BE2C (cell line): ENCODE results near the gene TMEM72.
A peak's percentile ranks its signal among the peaks of the same experiment; 100 is the strongest.

ENCODE experiments used
- DNase-seq: peaks from one replicate; pipeline ENCODE4 v3.0.0-alpha.2; 2020
- H3K27me3 ChIP-seq: fragments of 250-450 bp; sonication (Bioruptor Pico); 2 replicates; pipeline ENCODE4 v1.5.1; 2020; ENCODE audit warnings: mild to moderate bottlenecking
- H3K36me3 ChIP-seq: fragments of 250-450 bp; sonication (Bioruptor Pico); 2 replicates; pipeline ENCODE4 v1.5.1; 2020; ENCODE audit warnings: mild to moderate bottlenecking
- H3K4me1 ChIP-seq: fragments of 250-450 bp; sonication (Bioruptor Pico); 2 replicates; pipeline ENCODE4 v1.5.1; 2020
- H3K4me3 ChIP-seq: 2 replicates; pipeline ENCODE4 v1.5.1; 2011; ENCODE audit warnings: low read depth, low read length
- H3K9me3 ChIP-seq: fragments of 250-450 bp; sonication (Bioruptor Pico); 2 replicates; pipeline ENCODE4 v1.5.1; 2020
- TF ChIP-seq, protein P1 (sequence below): IDR thresholded peaks from 2 replicates; pipeline ENCODE4 v1.5.1; 2012; ENCODE audit warnings: mild to moderate bottlenecking, low read depth, low read length

Gene TMEM72

DNA sequence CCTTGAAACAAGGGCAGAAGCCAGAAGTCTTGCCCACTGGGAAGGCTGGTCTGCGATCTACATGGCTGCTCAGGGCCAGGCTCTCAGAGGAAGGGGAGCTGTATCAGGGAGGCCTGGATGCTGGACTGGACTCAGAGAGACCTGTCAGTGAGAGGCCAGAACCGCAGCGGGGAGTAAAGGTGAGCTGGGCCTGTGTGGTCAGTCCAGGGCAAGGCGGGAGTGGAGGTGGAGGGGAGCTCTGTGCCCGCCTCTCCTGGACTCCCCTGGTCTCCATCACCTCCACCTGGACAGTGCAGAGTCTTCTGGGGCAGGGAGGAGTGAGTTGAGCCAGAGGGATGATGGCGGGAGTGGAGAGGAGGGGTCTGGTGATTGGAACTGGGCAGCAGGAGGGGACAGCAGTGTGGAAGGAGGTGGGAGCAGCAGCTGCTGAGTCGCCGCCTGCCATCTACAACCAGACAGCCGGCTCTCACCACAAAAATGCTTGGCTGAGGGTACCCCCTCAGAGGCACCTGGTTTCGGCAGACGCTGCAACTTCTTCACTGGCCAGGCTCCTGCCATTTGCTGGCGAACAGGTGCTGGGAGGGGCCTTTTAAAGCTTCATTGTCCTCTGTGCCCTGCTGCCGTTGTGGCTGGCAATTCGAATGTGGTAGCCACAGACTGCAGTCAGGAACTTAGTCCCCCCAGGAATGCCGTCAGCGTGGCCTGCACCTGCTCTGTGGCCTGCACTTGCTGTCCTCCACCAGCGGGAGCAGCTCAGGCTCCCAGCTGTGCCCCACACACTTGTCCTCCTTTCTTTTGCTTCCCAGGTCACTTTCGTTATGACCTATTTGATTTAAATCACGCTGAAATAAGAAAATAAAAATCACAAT lies 52.0 kb downstream of the TMEM72 start:
- DNase-seq, result no peak
- Histone ChIP-seq H3K4me1 (peaks cover 12% of the 10 kb centered on the region; the same call in 1 of the 2 replicates), H3K36me3 (no peaks in the 10 kb centered on the region), H3K27me3 (no peaks in the 10 kb centered on the region), H3K4me3 (no peak overlapping the region), H3K9me3 (no peaks in the 10 kb centered on the region)
- TF ChIP-seq, protein P1, sequence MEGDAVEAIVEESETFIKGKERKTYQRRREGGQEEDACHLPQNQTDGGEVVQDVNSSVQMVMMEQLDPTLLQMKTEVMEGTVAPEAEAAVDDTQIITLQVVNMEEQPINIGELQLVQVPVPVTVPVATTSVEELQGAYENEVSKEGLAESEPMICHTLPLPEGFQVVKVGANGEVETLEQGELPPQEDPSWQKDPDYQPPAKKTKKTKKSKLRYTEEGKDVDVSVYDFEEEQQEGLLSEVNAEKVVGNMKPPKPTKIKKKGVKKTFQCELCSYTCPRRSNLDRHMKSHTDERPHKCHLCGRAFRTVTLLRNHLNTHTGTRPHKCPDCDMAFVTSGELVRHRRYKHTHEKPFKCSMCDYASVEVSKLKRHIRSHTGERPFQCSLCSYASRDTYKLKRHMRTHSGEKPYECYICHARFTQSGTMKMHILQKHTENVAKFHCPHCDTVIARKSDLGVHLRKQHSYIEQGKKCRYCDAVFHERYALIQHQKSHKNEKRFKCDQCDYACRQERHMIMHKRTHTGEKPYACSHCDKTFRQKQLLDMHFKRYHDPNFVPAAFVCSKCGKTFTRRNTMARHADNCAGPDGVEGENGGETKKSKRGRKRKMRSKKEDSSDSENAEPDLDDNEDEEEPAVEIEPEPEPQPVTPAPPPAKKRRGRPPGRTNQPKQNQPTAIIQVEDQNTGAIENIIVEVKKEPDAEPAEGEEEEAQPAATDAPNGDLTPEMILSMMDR, result peak; percentile 25; the same call in 1 of the 2 replicates

DNA sequence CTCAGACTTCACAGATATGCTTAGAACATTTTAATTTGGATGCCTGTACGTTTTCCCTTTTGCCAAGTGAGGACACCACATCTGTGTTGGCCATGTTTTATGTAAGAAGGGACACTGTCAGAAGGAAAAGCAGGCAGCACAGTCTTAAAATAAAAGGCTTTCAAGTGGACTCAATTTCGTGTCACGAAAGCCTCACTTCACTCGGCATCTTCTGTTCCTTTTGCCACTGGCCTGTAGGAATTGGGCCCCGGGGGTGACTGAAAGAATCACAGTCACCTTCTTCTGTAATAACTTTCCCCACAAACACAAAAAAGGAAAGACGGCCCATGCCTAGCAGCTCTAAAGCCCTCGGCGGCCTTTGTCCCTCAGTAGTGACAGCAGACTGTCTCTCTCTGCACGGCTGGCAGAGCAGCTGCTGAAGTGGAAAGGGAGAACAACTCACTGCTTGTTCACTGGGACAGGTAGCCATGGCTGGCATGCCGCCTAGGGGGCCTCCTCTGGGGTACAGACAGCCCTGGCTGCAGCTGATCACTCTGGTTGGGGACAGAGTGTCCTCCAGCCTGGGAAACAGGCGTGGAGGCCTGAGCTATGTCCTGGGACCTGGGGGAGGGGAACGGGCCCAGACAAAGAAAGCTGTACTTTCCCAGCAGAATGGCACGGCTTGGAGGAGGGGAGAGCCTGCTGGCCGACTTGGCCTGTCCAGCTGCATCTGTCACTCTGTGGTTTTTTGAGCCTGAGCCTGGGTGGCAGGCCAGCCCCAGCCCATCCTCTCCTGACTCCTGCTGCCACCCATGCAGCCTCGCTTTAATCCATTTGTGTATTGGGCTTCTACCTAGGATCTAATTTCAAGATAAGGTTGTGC lies 52.9 kb downstream of the TMEM72 start:
- H3K4me3 ChIP-seq, result no peak overlapping the region
- H3K27me3 ChIP-seq, result no peaks in the 10 kb centered on the region
- TF ChIP-seq, protein P1, result no peak
- DNase-seq, result peak; percentile 28
- H3K9me3 ChIP-seq, result no peaks in the 10 kb centered on the region
- H3K36me3 ChIP-seq, result no peaks in the 10 kb centered on the region
- peaks cover 12% of the 10 kb centered on the region; the same call in 1 of the 2 replicates for H3K4me1 ChIP-seq

DNA sequence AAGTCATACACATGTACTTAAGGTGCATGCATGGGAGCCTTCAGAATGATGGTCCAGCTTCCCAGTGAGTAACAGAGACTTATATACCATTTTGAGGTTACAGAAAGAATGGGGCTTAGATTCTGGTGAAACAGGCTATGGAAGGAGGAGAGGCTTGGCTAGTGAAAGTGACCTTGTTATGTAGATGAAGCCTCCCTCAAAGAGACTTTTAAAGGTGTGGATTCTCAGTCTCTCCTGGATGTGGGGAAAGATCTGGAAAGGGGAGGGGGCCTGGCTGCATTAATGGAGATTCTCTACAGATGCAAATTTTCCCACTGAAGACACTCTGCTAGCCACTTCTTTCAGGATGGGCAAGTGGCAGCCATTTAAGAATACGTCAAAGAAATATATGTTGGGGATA lies 54.0 kb downstream of the TMEM72 start:
- no peak overlapping the region for H3K4me3 ChIP-seq
- peaks cover 9% of the 10 kb centered on the region; the same call in 1 of the 2 replicates for H3K4me1 ChIP-seq
- H3K9me3 ChIP-seq, result no peaks in the 10 kb centered on the region
- H3K27me3 ChIP-seq, result no peaks in the 10 kb centered on the region
- H3K36me3 ChIP-seq, result no peaks in the 10 kb centered on the region
- no peak for DNase-seq
- TF ChIP-seq, protein P1, result no peak

DNA sequence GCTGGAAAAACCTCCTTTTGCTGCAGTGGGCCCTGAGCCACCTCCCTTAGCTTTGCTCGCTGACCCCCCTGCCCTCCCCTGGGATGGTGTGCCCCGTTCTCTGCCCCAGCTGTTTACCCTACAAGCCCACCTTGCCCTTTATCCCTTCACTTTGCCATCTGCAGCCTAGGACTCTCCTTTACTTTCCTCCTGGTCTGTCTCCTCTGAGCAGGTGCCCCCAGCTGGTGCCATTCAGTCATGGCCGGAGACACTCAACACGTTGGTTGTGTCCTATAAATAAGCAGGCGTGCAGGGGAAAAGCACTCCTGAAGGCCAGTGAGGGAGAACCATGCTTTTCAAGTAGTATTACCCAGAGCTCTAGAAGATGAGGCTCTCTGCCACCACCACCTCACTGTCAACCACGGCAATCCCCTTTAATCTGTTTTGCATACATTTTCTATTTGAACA lies 54.5 kb downstream of the TMEM72 start:
- no peak overlapping the region for H3K4me3 ChIP-seq
- no peaks in the 10 kb centered on the region for H3K9me3 ChIP-seq
- TF ChIP-seq, protein P1, result no peak
- peaks cover 9% of the 10 kb centered on the region; the same call in 1 of the 2 replicates for H3K4me1 ChIP-seq
- no peak for DNase-seq
- no peaks in the 10 kb centered on the region for H3K36me3 ChIP-seq
- H3K27me3 ChIP-seq, result no peaks in the 10 kb centered on the region

DNA sequence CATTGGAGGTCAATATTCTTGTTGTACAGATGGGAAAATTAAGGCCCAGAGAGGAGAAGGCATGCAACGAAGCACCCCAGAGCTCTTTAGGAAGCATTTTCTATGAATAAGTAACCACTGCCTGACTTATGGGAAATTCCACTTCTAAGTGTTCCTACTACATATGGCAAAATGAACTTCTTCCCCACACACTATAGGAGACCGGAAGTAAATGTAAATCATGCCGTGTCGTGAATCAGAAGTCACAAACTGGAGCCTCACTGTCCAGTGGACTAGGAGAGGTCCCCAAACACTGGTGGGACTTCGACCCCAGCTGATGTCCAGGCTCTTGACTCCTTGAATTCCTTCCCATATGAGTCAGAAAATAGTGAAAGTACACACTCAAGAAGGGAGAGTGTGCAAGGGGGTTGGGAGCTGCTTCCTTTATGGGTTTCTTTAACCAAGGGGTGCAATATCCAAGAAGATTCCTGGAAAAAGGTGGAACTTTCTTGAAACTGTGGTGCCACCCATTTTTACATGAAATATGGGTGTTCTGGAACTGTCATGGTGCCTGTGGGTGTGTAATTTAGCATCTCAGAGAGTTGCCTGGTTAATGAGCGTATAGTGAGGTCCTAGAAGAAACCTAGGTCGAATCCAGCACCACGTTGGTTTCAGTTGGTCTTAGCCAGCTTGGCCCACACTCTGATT lies 55.1 kb downstream of the TMEM72 start:
- H3K4me3 ChIP-seq, result no peak overlapping the region
- no peaks in the 10 kb centered on the region for H3K36me3 ChIP-seq
- peaks cover 9% of the 10 kb centered on the region; the same call in 1 of the 2 replicates for H3K4me1 ChIP-seq
- no peak for DNase-seq
- H3K9me3 ChIP-seq, result no peaks in the 10 kb centered on the region
- TF ChIP-seq, protein P1, result no peak
- H3K27me3 ChIP-seq, result no peaks in the 10 kb centered on the region
